ENCODE data around the gene DNM1L.
A peak's percentile ranks its signal among the peaks of the same experiment; 100 is the strongest.

The DNM1L gene

GRCh38 chr12:32754111-32754510 is 75.0 kb downstream of the DNM1L start:
- H3K4me3 ChIP-seq (ENCODE audit: low read depth, low read length) = peak overlapping the region; percentile 92
- no peak for TF ChIP-seq CTCF (conservative IDR thresholded peaks at IDR 0.05; ENCODE audit: low read depth, low read length)
- DNase-seq (ENCODE audit: low read depth) = peak; percentile 7

- DNase-seq (ENCODE audit: low read depth) = peak; percentile 80
These were observed 76.1 kb downstream of the DNM1L start for GRCh38 chr12:32755051-32755653.

GRCh38 chr12:32755654-32756475 is 76.8 kb downstream of the DNM1L start, which contains the start of gene YARS2:
TSS of gene YARS2 (minus strand) at chr12:32755897. CDS start at chr12:32755874, 23 bp downstream.
- H3K4me3 ChIP-seq (ENCODE audit: low read depth, low read length) = peak within 1 kb of the TSS; percentile 92
- DNase-seq (ENCODE audit: low read depth) = peak; percentile 99
- TF ChIP-seq CTCF (conservative IDR thresholded peaks at IDR 0.05; ENCODE audit: low read depth, low read length) = peak; percentile 86

More at GRCh38 chr12:32755051-32755653, 76.1 kb downstream of the DNM1L start:
- H3K4me3 ChIP-seq (ENCODE audit: low read depth, low read length) = peak overlapping the region; percentile 92
- peak; percentile 81 for TF ChIP-seq CTCF (conservative IDR thresholded peaks at IDR 0.05; ENCODE audit: low read depth, low read length)

GRCh38 chr12:32756476-32757066 is 77.5 kb downstream of the DNM1L start:
- DNase-seq (ENCODE audit: low read depth) = no peak
- H3K4me3 ChIP-seq (ENCODE audit: low read depth, low read length) = no peak overlapping the region
- TF ChIP-seq CTCF (conservative IDR thresholded peaks at IDR 0.05; ENCODE audit: low read depth, low read length) = no peak

- H3K4me3 ChIP-seq (ENCODE audit: low read depth, low read length) = no peak overlapping the region
- TF ChIP-seq CTCF (conservative IDR thresholded peaks at IDR 0.05; ENCODE audit: low read depth, low read length) = no peak
- DNase-seq (ENCODE audit: low read depth) = no peak
These were observed 78.1 kb downstream of the DNM1L start for GRCh38 chr12:32757157-32757556.

GRCh38 chr12:32761716-32762115 is 82.6 kb downstream of the DNM1L start:
- TF ChIP-seq CTCF (conservative IDR thresholded peaks at IDR 0.05; ENCODE audit: low read depth, low read length) = no peak
- no peak overlapping the region for H3K4me3 ChIP-seq (ENCODE audit: low read depth, low read length)
- no peak for DNase-seq (ENCODE audit: low read depth)

All from choroid plexus epithelial cell (primary cell).